Neural progenitor cell (in vitro differentiated cells): ENCODE results near the gene IL1RL1.

Source experiments
- CTCF ChIP-seq: fragments of 200-600 bp; sonication (generic); IDR thresholded peaks from 2 replicates; pipeline ENCODE4 v1.5.1; 2017; ENCODE audit warnings: antibody characterized with exemption, mild to moderate bottlenecking
- EZH2 ChIP-seq: fragments of 200-600 bp; sonication (generic); IDR thresholded peaks from 2 replicates; pipeline ENCODE4 v1.6.1; 2017; ENCODE audit warnings: antibody characterized with exemption, mild to moderate bottlenecking, moderate library complexity
- EZH2phosphoT487 ChIP-seq: fragments of 200-600 bp; sonication (generic); IDR thresholded peaks from 2 replicates; pipeline ENCODE4 v1.6.1; 2017; ENCODE audit warnings: antibody characterized with exemption

DNA sequence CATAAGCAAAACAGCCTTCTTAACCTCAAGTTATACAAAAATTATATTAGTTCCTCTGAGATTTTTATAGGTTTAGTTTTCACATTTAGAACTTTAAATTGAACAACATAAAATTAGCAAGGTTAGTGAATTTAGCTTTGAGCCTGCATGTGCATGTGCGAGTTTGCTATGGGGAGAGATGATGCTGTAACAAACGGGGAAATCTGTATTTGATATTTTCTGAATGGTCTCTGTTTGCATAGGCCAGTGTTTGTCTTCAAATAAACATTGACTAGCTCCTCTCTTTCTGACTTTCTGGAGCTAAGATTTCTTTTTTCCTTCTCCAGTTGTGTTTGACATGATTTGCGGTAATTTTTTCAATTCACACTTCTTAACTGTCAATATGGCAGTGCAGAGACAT is 80.7 kb downstream of the IL1RL1 start:
- TF ChIP-seq CTCF (no peak), EZH2 (no peak), EZH2phosphoT487 (no peak)
